Cerebellar nuclear complex (tissue), 1 donor: ENCODE results near the gene NDUFV1.
"Not testable (repeated sequence)": the region's sequence is repeated elsewhere in the genome, so short reads cannot be mapped to it uniquely, and the experiment has no call there.

ENCODE experiments used
- DNase-seq, 2 experiments: peaks; one replicate each; lab custom pipeline; 2025; lab: John Stamatoyannopoulos, UW

Gene NDUFV1

DNA sequence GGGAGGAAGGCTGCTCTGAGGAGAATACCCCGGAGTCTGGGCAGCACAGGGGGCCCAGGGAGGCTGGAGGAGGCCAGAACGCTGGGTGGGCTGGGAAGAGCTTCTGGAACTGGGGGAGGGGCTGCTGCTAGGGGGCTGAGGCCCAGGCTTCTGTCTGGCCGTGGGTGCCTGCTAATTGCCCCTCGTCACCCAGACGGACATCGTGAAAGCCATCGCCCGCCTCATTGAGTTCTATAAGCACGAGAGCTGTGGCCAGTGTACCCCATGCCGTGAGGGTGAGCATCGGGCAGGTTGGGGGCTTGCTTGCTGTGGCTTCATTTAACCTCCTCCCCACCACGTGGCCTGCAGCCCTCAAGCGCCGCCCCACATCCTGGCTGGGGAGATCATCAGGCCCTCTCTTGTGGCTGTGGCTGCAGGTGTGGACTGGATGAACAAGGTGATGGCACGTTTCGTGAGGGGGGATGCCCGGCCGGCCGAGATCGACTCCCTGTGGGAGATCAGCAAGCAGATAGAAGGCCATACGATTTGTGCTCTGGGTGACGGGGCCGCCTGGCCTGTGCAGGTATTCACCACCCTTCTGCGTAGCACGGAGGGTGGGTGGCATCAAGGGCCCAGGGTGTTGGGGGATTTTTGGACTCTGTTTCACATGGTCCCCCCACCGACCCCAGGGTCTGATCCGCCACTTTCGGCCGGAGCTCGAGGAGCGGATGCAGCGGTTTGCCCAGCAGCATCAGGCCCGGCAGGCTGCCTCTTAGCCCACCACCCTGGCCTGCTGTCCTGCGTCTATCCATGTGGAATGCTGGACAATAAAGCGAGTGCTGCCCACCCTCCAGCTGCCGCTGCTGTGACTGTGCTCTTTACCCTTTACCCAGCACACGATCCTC lies 5.2 kb downstream of the NDUFV1 start:
- DNase-seq, result no peak

- DNase-seq, result no peak
Observed at GRCh38 chr11:67612751-67613150, 6.0 kb downstream of the NDUFV1 start.

GRCh38 chr11:67613313-67613959 lies 6.7 kb downstream of the NDUFV1 start:
- no peak for DNase-seq

DNA sequence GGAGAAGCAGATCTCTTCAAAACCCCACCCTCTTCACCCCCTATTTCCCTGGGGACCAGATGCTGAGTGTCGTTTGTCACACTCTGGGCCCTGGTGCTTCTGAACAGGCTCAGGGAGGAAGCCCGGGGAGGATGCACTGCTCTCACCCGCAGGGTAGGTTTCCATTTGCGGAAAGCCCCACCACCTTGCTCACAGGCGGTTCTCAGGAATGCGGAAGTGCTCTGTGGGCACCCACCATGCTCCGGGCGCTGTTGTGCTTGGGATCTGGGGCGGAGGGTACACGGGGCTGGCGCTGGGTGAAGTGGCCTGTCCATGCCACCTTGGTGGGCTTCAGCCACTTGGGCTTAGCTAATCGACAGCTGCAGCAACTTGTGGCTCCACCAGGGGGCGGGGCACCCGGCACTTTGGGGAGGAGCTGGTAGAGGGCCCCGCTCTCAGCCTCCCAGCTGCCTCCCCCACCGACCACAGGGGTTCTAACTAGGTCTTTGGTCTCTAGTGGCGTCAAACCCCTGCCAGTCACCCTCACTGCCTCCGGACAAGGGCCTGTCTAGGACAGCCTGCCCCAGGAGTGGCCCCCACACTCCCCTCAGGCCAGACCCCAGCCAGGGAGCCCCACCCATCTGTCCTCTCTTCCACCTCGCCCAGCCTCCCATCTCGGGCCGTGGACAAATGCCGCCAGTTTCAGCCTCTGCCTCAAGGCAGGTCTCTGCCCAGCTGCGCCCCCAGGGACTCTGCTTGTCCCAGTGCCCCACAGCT lies 7.4 kb downstream of the NDUFV1 start:
- no peak for DNase-seq

DNA sequence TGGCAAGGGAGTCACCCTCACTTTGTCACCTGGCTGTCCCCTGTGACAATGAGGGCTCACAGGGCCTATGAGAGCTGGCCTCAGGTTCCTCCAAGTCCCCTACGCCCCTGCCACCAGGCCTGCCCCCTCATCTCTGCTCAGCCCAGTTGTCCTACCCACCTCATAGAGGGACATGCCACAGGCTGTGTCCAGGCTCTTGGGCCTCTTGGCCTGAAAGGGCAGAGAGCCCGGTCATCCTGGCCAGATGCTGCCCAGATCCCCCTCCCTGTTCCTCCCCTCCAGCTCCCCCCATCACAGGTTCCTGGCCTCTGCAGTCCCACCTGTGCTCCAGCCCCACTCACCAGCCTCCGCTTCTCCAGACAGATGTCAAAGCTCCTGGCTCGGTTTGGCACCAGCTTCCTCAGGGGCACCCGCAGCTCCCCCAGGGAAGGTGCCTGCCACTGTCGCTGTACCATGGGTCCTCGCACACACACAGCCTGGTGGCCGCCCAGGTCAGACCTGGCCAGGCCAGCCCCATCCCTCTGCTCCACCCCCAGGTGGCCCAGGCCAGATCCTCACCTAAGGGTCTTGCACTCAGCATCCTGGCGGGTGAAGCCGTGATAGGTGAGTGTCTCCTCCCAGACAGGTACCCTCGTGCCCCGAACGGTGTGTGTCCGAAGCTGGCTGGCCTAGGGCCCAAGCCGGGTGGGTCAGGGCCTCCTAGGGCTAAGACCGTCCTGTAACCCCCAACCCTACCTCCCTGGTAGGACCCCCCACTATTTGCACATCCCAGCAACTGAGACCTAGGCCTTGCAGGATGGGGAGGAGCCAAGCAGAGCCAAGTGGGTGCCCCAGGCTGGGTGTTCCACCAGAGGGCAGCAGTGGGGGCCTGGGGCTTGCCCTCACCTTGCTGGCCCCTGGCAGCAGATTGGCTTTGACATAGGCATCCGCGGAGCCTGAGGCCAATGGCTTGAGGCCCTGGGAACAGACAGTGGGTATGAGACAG lies 8.3 kb downstream of the NDUFV1 start:
- no peak for DNase-seq

DNA sequence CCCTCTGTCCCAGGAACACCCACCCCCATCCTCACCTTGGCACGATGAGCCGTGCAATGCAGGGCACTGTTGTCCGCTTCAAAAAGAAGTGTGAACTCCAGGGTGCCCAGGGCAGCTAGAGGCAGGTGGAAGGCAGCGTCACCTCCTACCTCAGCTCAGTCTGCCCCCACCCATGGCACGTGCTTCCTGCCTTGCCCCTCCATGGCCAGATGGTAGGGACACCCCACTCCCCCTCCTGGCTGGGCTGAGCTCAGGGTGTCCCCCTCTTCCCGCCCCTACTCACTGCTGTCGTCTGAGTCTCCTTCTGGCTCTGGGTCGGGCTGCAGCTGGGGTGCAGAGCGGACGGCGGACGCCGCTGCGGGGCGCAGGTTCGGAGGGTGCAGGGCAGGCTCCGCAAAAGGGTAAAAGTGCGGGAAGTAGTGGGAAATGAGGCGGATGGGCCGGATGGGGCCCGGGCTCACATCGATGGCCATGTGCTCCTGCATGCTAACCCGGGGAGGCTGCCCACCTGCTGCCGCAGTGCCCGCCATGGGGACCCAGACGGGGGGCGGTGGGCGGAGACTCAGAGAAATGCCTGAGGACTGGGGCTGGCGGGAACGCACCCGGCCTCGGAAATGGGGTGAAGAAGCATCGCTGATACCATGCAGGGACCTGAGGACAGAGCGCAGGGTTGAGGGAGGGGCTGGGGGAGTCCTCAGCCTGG lies 9.1 kb downstream of the NDUFV1 start:
- DNase-seq, result no peak

DNA sequence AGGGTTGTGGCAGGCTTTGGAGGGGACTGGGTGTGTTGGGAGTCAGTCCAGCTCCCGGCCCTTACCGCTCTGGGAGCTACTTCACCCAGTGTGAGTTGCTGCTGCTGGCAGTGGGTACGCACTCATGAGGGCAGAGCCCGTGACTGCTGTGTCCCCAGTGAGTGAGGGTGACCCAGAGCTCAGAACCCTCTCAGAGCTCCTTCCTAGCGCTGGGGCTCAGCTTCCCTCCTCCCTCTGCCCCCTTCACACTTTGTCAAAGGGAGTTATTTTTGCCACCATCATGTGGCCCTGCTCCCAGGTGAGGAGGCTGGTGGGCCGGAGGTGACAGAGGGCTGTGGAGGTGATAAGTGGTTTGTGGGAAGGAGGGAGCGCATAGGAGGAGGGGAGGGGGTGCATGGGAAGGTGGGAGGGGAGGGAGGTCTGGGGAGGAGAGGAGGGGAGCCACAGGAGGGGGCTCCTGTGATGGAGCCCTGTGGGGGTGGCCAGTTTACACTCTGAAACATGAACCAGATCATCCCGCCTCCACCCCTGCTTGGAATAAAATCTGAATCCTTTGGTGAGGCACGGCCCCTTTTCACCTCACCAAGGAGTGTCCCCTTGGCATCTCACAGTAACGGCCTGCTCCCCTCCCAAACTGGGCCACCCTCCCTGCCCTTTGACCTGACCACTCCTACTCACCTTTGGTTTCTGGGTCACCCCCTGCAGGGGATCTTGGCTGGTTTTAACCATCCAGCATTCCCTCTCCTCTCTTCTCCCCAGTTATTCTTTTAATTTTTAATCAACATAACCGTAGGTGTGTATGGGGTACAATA lies 9.9 kb downstream of the NDUFV1 start:
- DNase-seq, result no peak

DNA sequence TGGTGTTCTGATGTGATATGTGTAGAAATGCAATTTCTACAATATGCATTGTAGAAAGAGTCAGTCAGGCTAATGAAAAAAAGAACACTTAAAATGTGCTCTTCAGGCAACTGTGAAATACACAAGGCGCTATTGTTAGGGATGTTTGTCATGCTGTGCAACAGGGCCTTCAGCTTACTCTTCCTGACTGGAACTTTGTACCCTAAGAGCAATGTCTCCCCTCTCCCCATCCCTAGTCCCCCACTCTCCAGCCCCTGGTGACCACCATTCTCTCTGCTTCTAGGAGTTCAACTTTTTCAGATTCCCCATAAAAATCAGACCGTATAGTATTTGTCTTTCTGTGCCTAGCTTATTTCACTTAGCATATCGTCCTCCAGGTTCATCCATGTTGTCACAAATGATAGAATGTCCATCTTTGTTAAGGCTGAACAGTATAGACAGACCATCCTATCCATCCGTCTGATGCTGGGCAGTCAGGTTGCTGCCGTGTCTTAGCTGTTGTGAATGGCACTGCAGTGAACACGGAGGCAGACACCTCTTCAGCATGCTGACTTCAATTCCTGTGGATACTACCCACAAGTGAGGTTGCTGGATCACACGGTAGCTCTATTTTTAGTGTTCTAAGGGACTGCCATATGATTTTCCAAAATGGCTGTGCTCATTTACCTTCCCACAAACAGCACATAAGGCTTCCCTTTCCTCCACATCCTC lies 10.7 kb downstream of the NDUFV1 start:
- no peak for DNase-seq

GRCh38 chr11:67618901-67619659 lies 12.3 kb downstream of the NDUFV1 start:
- not testable (repeated sequence) for DNase-seq

DNA sequence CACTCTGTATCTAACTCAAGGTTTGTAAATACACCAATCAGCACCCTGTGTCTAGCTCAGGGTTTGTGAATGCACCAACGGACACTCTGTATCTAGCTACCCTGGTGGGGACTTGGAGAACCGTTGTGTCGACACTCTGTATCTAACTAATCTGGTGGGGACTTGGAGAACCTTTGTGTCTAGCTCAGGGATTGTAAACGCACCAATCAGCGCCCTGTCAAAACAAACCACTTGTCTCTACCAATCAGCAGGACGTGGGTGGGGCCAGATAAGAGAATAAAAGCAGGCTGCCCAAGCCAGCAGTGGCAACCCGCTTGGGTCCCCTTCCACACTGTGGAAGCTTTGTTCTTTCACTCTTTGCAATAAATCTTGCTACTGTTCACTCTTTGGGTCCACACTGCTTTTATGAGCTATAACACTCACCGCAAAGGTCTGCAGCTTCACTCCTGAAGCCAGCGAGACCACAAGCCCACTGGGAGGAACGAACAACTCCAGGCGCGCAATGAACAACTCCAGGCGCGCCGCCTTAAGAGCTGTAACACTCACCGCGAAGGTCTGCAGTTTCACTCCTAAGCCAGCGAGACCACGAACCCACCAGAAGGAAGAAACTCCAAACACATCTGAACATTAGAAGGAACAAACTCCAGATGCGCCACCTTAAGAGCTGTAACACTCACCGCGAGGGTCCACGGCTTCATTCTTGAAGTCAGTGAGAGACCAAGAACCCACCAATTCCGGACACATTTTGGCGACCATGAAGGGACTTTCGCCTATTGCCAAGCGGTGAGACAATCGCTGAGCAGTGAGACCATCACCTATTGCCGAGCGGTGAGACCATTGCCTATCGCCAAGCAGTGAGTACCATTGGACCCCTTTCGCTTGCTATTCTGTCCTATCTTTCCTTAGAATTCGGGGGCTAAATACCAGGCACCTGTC lies 13.2 kb downstream of the NDUFV1 start:
- not testable (repeated sequence) for DNase-seq

GRCh38 chr11:67620621-67621020 lies 13.9 kb downstream of the NDUFV1 start:
- not testable (repeated sequence) for DNase-seq

DNA sequence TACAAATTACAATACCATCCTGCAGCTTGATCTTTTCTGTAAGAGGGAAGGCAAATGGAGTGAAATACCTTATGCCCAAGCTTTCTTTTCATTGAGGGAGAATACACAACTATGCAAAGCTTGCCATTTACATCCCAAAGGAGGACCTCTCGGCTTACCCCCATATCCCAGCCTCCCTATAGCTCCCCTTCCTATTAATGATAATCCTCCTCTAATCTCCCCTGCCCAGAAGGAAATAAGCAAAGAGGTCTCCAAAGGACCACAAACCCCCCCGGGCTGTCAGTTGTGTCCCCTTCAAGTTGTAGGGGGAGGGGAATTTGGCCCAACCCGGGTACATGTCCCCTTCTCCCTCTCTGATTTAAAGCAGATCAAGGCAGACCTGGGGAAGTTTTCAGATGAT lies 15.2 kb downstream of the NDUFV1 start:
- not testable (repeated sequence) for DNase-seq

- not testable (repeated sequence) for DNase-seq
Observed at GRCh38 chr11:67622905-67623304, 16.2 kb downstream of the NDUFV1 start.

- not testable (repeated sequence) for DNase-seq
Observed at GRCh38 chr11:67623795-67624194, 17.1 kb downstream of the NDUFV1 start.

DNA sequence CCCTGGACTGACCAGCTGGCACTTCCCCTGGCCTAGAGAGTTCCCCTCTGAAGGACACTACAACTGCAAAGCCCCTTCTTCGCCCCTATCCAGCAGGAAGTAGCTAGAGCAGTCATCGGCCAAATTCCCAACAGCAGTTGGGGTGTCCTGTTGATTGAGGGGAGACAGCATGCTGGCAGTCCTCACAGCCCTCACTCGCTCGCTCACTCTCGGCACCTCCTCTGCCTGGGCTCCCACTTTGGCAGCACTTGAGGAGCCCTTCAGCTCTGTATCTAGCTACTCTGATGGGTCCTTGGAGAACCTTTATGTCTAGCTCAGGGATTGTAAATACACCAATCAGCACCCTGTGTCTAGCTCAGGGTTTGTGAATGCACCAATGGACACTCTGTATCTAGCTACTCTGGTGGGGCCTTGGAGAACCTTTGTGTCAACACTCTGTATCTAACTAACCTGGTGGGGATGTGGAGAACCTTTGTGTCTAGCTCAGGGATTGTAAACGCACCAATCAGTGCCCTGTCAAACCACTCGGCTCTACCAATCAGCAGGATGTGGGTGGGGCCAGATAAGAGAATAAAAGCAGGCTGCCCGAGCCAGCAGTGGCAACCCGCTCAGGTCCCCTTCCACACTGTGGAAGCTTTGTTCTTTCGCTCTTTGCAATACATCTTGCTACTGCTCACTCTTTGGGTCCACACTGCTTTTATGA lies 19.5 kb downstream of the NDUFV1 start:
- DNase-seq, result not testable (repeated sequence)

GRCh38 chr11:67626970-67627369 lies 20.2 kb downstream of the NDUFV1 start:
- no peak for DNase-seq

GRCh38 chr11:67627441-67627811 lies 20.7 kb downstream of the NDUFV1 start:
- DNase-seq, result no peak
